ENCODE data around the gene NHEJ1. TPM values are rescaled to one million over a fixed set of nuclear protein-coding genes. Genes with fewer than 3 reads are reported as not detected.
A peak's percentile ranks its signal among the peaks of the same experiment; 100 is the strongest.

NHEJ1 gene
- total and polyA plus RNA-seq, 9 of the 15 experiments (the other 6 are each of a cell fraction or from before 2014, with no cell fraction given), result 9.0 to 23.7 (median 13.9) TPM

DNA sequence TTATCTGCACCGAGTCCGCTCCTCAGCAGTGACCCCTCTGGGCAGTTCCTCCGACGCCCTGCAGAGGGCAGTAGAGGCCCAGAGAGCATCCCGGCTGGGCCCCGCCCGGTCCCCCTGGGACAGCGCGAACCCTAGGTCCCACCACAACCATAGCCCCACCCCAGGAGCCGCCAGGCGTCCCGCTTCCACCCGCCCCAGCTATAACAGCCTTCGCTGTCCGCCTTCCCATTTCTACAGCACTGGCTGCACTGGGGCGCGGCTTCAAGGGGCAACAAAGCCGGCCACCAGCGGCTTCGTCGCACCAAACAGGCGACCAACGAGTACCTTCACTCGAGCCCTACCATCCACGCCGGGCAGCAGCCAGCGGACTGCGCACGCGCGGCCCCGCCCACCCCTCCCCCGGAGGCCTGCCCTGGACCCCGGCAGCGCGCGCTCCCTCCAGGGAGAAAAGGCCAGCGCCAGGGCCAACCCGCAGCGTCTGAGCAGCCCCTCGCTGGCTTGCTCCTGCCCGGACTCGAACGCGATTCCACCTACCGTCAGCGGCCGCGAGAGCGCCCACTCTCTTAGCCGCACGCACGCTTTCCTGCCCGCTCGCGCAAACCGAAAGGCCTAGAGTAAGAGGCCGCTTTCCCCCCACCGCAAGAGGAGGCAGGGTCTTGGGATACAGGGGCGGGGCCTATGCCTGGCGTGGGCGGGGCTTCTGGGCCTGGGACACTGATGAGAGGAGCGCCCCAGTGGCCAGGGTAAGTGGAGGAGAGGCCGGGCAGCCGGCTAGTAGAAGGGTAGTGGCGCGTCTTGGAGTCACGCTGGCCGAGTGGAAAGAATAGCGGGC, at the start of gene NHEJ1 (continued):
- TF ChIP-seq, protein P1, sequence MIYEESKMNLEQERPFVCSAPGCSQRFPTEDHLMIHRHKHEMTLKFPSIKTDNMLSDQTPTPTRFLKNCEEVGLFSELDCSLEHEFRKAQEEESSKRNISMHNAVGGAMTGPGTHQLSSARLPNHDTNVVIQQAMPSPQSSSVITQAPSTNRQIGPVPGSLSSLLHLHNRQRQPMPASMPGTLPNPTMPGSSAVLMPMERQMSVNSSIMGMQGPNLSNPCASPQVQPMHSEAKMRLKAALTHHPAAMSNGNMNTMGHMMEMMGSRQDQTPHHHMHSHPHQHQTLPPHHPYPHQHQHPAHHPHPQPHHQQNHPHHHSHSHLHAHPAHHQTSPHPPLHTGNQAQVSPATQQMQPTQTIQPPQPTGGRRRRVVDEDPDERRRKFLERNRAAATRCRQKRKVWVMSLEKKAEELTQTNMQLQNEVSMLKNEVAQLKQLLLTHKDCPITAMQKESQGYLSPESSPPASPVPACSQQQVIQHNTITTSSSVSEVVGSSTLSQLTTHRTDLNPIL (CRISPR knock-in tag; IDR thresholded peaks at IDR 0.05), result no peak
- TF ChIP-seq ZNF76 (CRISPR knock-in tag; IDR thresholded peaks at IDR 0.05; ENCODE audit: borderline replicate concordance), result no peak
- TF ChIP-seq, protein P2, sequence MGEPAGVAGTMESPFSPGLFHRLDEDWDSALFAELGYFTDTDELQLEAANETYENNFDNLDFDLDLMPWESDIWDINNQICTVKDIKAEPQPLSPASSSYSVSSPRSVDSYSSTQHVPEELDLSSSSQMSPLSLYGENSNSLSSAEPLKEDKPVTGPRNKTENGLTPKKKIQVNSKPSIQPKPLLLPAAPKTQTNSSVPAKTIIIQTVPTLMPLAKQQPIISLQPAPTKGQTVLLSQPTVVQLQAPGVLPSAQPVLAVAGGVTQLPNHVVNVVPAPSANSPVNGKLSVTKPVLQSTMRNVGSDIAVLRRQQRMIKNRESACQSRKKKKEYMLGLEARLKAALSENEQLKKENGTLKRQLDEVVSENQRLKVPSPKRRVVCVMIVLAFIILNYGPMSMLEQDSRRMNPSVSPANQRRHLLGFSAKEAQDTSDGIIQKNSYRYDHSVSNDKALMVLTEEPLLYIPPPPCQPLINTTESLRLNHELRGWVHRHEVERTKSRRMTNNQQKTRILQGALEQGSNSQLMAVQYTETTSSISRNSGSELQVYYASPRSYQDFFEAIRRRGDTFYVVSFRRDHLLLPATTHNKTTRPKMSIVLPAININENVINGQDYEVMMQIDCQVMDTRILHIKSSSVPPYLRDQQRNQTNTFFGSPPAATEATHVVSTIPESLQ (CRISPR knock-in tag; IDR thresholded peaks at IDR 0.05), result peak; percentile 85; the same call in 1 of the 2 replicates
- TF ChIP-seq MEIS2 (IDR thresholded peaks at IDR 0.05; ENCODE audit: partially characterized antibody), result peak; percentile 9
- TF ChIP-seq LCOR (CRISPR knock-in tag; IDR thresholded peaks at IDR 0.05), result peak; percentile 41
- TF ChIP-seq, protein P3, sequence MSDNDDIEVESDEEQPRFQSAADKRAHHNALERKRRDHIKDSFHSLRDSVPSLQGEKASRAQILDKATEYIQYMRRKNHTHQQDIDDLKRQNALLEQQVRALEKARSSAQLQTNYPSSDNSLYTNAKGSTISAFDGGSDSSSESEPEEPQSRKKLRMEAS (CRISPR knock-in tag; IDR thresholded peaks at IDR 0.05), result peak; percentile 69; the same call in 1 of the 2 replicates
- TF ChIP-seq POLR2B (IDR thresholded peaks at IDR 0.05; ENCODE audit: low read depth, partially characterized antibody), result peak; percentile 67
- TF ChIP-seq L3MBTL2 (IDR thresholded peaks at IDR 0.05), result peak; percentile 88
- TF ChIP-seq ZBTB1 (CRISPR knock-in tag; IDR thresholded peaks at IDR 0.05; ENCODE audit: borderline replicate concordance, low read depth), result peak; percentile 61; the same call in 1 of the 2 replicates
- no peak for TF ChIP-seq SRF (CRISPR knock-in tag; IDR thresholded peaks at IDR 0.05)
- TF ChIP-seq, protein P4, sequence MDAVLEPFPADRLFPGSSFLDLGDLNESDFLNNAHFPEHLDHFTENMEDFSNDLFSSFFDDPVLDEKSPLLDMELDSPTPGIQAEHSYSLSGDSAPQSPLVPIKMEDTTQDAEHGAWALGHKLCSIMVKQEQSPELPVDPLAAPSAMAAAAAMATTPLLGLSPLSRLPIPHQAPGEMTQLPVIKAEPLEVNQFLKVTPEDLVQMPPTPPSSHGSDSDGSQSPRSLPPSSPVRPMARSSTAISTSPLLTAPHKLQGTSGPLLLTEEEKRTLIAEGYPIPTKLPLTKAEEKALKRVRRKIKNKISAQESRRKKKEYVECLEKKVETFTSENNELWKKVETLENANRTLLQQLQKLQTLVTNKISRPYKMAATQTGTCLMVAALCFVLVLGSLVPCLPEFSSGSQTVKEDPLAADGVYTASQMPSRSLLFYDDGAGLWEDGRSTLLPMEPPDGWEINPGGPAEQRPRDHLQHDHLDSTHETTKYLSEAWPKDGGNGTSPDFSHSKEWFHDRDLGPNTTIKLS (IDR thresholded peaks at IDR 0.05; ENCODE audit: borderline replicate concordance, low read depth), result no peak
- no peak for TF ChIP-seq KLF13 (tag; IDR thresholded peaks at IDR 0.05; ENCODE audit: borderline replicate concordance, low read depth)
- no peak for TF ChIP-seq HNRNPK (IDR thresholded peaks at IDR 0.05; ENCODE audit: low read depth, low read length, poor library complexity, severe bottlenecking)
- TF ChIP-seq MTA2 (IDR thresholded peaks at IDR 0.05; ENCODE audit: low read depth), result no peak
- TF ChIP-seq HMGN3 (IDR thresholded peaks at IDR 0.05; ENCODE audit: borderline replicate concordance, extremely low read depth, insufficient read length, low read depth, low read length), result peak; percentile 33
- no peak for TF ChIP-seq FOXA3 (CRISPR knock-in tag; conservative IDR thresholded peaks at IDR 0.05 in 1 of 2, IDR thresholded peaks at IDR 0.05 in 1 of 2)
- TF ChIP-seq TAF9B (IDR thresholded peaks at IDR 0.05; ENCODE audit: partially characterized antibody), result no peak
- TF ChIP-seq FOXP1 (CRISPR knock-in tag; IDR thresholded peaks at IDR 0.05), result 0 out of 2 replicates have a peak, but pooled peaks have one; percentile 34
- TF ChIP-seq, protein P5, sequence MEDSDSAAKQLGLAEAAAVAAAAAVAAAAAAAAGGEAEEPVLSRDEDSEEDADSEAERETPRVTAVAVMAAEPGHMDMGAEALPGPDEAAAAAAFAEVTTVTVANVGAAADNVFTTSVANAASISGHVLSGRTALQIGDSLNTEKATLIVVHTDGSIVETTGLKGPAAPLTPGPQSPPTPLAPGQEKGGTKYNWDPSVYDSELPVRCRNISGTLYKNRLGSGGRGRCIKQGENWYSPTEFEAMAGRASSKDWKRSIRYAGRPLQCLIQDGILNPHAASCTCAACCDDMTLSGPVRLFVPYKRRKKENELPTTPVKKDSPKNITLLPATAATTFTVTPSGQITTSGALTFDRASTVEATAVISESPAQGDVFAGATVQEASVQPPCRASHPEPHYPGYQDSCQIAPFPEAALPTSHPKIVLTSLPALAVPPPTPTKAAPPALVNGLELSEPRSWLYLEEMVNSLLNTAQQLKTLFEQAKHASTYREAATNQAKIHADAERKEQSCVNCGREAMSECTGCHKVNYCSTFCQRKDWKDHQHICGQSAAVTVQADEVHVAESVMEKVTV (CRISPR knock-in tag; IDR thresholded peaks at IDR 0.05), result peak; percentile 72

Data from K562 (cell line).